Brain microvascular endothelial cell (primary cell): Measurements from ENCODE around the gene PPM1A.

Experiments used
- DNase-seq: peaks from one replicate; pipeline ENCODE4 v3.0.0-alpha.2; 2020
- H3K27ac ChIP-seq: fragments of 250-450 bp; sonication (Bioruptor Pico); 2 replicates; pipeline ENCODE4 v1.5.1; 2020; ENCODE audit warnings: mild to moderate bottlenecking, moderate library complexity
- H3K27me3 ChIP-seq: fragments of 250-450 bp; sonication (Bioruptor Pico); replicated peaks from 2 replicates; pipeline ENCODE4 v1.5.1; 2020; ENCODE audit warnings: mild to moderate bottlenecking
- H3K36me3 ChIP-seq: fragments of 250-450 bp; sonication (Bioruptor Pico); replicated peaks from 2 replicates; pipeline ENCODE4 v1.5.1; 2020; ENCODE audit warnings: mild to moderate bottlenecking
- H3K4me3 ChIP-seq: 2 replicates; pipeline ENCODE4 v1.5.1; 2011; ENCODE audit warnings: low read depth, mild to moderate bottlenecking, control low read depth, low read length, moderate library complexity
- in situ Hi-C: cut with HindIII; loops from 2 replicates; pipeline ENCODE4 v1.10.0; 2017; ENCODE audit warnings: low sequenced_read_pairs, low pct_ligation_motif_present
- TF ChIP-seq, protein P1 (sequence below): IDR thresholded peaks from 2 replicates; pipeline ENCODE4 v1.5.1; 2011; ENCODE audit warnings: low read depth, mild to moderate bottlenecking, moderate library complexity, low read length, control low read depth, inconsistent platforms; ENCODE audit errors: missing control alignments

The PPM1A gene

DNA sequence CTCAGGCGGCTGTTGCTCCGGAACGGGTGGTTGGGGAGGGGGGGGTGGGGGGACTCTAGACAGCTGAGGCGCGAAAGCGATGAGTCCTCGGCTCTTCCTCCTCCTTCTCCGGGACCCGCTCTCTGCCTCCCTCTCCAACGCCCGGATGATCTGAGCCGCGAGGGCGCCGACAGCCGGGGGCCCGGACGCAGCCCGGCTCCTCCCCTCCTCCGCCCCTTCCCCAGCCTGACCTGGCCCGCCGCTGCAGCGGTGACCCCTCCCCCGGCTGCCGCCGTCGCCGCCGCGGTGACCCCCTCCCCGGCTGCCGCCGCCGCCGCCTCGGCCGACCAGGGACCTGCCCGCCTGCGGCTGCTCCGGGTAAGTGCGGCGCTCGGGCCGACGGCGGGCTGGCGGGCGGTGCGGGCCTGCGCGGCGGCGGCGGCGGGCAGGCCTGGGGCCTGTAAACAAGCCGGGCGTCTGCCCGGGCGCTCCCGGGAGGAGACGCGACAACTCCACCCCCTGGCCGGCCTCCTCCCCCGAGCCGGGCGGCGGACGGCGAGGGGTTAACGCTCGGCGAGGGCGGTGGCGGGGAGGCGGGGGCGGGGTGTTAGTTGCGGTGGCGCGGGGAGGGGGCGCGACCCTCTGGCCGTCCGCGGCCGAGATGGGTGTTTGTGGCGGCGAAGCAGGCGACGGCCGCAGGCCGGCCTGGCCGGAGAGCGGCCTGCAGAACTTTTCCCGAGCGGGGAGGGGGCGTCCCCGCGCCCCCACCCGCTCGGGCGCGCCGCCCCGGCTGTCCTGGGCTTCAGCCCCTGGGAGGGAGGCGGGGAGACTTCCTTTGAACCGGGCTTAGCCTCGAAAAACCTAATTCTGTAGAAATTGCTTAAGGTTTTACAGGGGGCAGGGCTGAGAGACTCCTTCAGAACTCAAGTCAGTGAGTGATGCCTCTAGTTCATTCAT, 568 bp downstream of the PPM1A start:
- peak overlapping the region; percentile 83 for H3K27ac ChIP-seq
- H3K4me3 ChIP-seq: peak overlapping the region; percentile 61
- DNase-seq: peak; percentile 26
- H3K36me3 ChIP-seq: no peaks in the 10 kb centered on the region
- no peaks in the 10 kb centered on the region for H3K27me3 ChIP-seq
- in situ Hi-C loops: no loop called here
- TF ChIP-seq, protein P1, sequence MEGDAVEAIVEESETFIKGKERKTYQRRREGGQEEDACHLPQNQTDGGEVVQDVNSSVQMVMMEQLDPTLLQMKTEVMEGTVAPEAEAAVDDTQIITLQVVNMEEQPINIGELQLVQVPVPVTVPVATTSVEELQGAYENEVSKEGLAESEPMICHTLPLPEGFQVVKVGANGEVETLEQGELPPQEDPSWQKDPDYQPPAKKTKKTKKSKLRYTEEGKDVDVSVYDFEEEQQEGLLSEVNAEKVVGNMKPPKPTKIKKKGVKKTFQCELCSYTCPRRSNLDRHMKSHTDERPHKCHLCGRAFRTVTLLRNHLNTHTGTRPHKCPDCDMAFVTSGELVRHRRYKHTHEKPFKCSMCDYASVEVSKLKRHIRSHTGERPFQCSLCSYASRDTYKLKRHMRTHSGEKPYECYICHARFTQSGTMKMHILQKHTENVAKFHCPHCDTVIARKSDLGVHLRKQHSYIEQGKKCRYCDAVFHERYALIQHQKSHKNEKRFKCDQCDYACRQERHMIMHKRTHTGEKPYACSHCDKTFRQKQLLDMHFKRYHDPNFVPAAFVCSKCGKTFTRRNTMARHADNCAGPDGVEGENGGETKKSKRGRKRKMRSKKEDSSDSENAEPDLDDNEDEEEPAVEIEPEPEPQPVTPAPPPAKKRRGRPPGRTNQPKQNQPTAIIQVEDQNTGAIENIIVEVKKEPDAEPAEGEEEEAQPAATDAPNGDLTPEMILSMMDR: no peak

DNA sequence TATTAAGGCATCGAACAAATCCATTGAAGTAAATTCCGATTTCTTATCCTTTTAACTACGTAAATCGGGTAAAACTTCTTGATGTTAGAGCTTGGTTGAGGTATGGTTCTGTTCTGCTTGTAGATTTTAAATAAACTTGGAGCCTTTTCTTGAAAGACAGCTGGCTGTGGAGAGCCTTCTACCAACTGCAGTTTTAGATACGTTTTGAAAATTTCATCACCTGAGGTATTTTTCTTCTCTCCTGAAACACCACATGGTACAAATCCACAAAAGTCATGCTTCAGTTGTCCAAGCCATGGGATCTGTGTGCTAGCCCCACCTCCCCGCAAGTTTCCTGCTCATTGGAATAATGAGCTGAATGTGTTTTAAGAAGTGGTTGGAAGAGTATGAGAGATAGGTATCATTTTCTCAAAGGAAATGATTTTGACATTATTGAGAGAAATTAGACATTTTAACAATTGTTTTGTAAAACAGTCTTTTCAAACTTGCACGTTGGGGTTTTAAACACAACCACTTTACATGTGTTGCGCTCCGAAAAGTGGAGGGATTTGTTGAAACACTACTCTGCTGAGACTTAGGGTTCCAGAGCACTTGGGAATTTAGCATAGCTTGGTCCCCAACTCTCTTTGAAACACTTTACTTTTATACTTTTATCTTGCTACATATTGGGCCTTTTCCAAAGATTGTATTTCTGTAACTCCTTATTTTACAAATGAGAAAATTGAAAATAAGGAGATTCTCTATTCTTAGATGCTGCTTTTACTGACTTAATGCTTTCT, 1.4 kb downstream of the PPM1A start:
- Histone ChIP-seq H3K27ac (peak overlapping the region; percentile 83), H3K36me3 (no peaks in the 10 kb centered on the region), H3K4me3 (peak overlapping the region; percentile 61), H3K27me3 (no peaks in the 10 kb centered on the region)
- in situ Hi-C loops: no loop called here
- DNase-seq: no peak
- TF ChIP-seq, protein P1: no peak

GRCh38 chr14:60251877-60252276, 2.9 kb downstream of the PPM1A start:
- in situ Hi-C loops: no loop called here
- DNase-seq: no peak
- H3K27me3 ChIP-seq: no peaks in the 10 kb centered on the region
- H3K4me3 ChIP-seq: no peak overlapping the region
- no peak overlapping the region for H3K27ac ChIP-seq
- TF ChIP-seq, protein P1: no peak
- H3K36me3 ChIP-seq: no peaks in the 10 kb centered on the region

GRCh38 chr14:60252630-60253029, 3.6 kb downstream of the PPM1A start:
- no peak overlapping the region for H3K4me3 ChIP-seq
- H3K27ac ChIP-seq: no peak overlapping the region
- no peaks in the 10 kb centered on the region for H3K27me3 ChIP-seq
- no peak for DNase-seq
- in situ Hi-C loops: no loop called here
- no peaks in the 10 kb centered on the region for H3K36me3 ChIP-seq
- TF ChIP-seq, protein P1: no peak

GRCh38 chr14:60253649-60254048, 4.6 kb downstream of the PPM1A start:
- no peak overlapping the region for H3K27ac ChIP-seq
- H3K36me3 ChIP-seq: no peaks in the 10 kb centered on the region
- in situ Hi-C loops: no loop called here
- no peak overlapping the region for H3K4me3 ChIP-seq
- TF ChIP-seq, protein P1: no peak
- no peaks in the 10 kb centered on the region for H3K27me3 ChIP-seq
- no peak for DNase-seq
